Ovary (tissue), 3 donors: ENCODE results near the gene ZNF710.

Experiments used
- EP300 ChIP-seq: sonication (generic); formaldehyde crosslinking; IDR thresholded peaks from one replicate; pipeline ENCODE4 v1.6.1; 2017; ENCODE audit warnings: antibody characterized with exemption
- POLR2A ChIP-seq: fragments of 450-650 bp; IDR thresholded peaks from one replicate; pipeline ENCODE4 v1.6.1; 2017; ENCODE audit warnings: antibody characterized with exemption, mild to moderate bottlenecking, moderate library complexity
- TF ChIP-seq, protein P1 (sequence below), 3 donors: fragments of 450-650 bp in 2 of 3; fragments of 200-600 bp in 1 of 3; IDR thresholded peaks; one replicate each; pipeline versions ENCODE4 v1.5.1 to v1.8.0; 2016 to 2022; ENCODE audit warnings: antibody characterized with exemption in 3 of 3, mild to moderate bottlenecking in 1 of 3
- donor health status: DM: no; HTN: no; CAD: no.

- no peak for TF ChIP-seq EP300
- TF ChIP-seq, protein P1, sequence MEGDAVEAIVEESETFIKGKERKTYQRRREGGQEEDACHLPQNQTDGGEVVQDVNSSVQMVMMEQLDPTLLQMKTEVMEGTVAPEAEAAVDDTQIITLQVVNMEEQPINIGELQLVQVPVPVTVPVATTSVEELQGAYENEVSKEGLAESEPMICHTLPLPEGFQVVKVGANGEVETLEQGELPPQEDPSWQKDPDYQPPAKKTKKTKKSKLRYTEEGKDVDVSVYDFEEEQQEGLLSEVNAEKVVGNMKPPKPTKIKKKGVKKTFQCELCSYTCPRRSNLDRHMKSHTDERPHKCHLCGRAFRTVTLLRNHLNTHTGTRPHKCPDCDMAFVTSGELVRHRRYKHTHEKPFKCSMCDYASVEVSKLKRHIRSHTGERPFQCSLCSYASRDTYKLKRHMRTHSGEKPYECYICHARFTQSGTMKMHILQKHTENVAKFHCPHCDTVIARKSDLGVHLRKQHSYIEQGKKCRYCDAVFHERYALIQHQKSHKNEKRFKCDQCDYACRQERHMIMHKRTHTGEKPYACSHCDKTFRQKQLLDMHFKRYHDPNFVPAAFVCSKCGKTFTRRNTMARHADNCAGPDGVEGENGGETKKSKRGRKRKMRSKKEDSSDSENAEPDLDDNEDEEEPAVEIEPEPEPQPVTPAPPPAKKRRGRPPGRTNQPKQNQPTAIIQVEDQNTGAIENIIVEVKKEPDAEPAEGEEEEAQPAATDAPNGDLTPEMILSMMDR (IDR thresholded peaks at IDR 0.05), result no peak
- TF ChIP-seq POLR2A, result no peak
Observed at GRCh38 chr15:90126596-90127435, 125.7 kb downstream of the ZNF710 start.
